Spinal cord (tissue), 4 donors: Measurements from ENCODE around the gene CAPN9. TPM values are rescaled to one million over a fixed set of nuclear protein-coding genes. Genes with fewer than 3 reads are reported as not detected.

ENCODE experiments used
- polyA plus RNA-seq, 2 donors: library from polyadenylated mRNA; unstranded; fragments of 120-200 nt; gene quantifications; one replicate each; pipeline ENCODE4 v1.2.1, GENCODE V29; 2013; ENCODE audit not compliant: insufficient read length in 2 of 2
- small RNA-seq: library from RNA; depleted of rRNA; stranded (forward); fragments of <200 nt; gene quantifications from one replicate; pipeline ENCODE3, GENCODE V24; 2014; ENCODE audit warnings: low replicate concordance
- total RNA-seq, 2 donors: library from RNA; depleted of rRNA in 1 of 2; stranded (reverse); fragments of 120-200 nt in 1 of 2; fragments of >200 nt in 1 of 2; gene quantifications; one replicate each; pipeline versions ENCODE4 v1.2.3 to v1.2.4, GENCODE V29; 2013 to 2014

CAPN9 gene
- total and polyA plus RNA-seq, 4 donors: 0.20 to 1.6 (median 0.43) TPM

Small RNAs within 50 kb of the gene (small RNA-seq; reads per million reads assigned to genes)
- not detected for gene RNA5SP79

Other genes starting within 250 kb of the CAPN9 start
- gene COG2, start 104.9 kb upstream of the CAPN9 start, total RNA-seq: 10 to 100 TPM; 30.4 to 30.8 TPM
- 10 to 100 TPM; 24.2 to 27.5 TPM for gene COG2, start 104.9 kb upstream of the CAPN9 start, polyA plus RNA-seq
- gene AGT, start 33.3 kb upstream of the CAPN9 start, total RNA-seq: 100 to 1,000 TPM; 155 to 174 TPM
- 100 to 1,000 TPM; 324 to 452 TPM for gene AGT, start 33.3 kb upstream of the CAPN9 start, polyA plus RNA-seq
- 10 to 100 TPM; 51.1 to 96.1 TPM for gene C1orf198, start 121.1 kb downstream of the CAPN9 start, total RNA-seq
- 10 to 100 TPM; 75.2 to 80.7 TPM for gene C1orf198, start 121.1 kb downstream of the CAPN9 start, polyA plus RNA-seq
- 10 to 100 TPM; 23.5 to 48.3 TPM for gene TTC13, start 231.5 kb downstream of the CAPN9 start, total RNA-seq
- gene TTC13, start 231.5 kb downstream of the CAPN9 start, polyA plus RNA-seq: 10 to 100 TPM; 34.0 to 36.2 TPM
- gene ARV1, start 231.7 kb downstream of the CAPN9 start, total RNA-seq: 10 to 100 TPM; 24.1 to 28.7 TPM
- gene ARV1, start 231.7 kb downstream of the CAPN9 start, polyA plus RNA-seq: 10 to 100 TPM; 34.8 to 40.4 TPM